ENCODE data around the gene TMPRSS3.

Gene TMPRSS3

DNA sequence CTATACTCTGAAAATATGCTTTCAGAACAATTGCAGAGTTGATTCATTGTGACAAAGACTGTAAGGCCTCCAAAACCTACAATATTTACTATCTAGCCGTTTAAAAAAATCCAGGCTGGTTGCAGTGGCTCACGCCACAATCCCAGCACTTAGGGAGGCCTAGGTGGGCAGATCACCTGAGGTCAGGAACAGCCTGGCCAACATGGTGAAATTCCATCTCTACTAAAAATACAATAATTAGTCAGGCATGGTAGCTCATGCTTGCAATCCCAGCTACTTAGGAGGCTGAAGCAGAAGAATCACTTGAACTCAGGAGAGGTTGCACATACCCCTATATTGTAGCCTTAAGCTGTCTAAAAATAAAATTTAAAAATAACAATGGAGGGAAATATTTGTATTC lies 39.8 kb downstream of the TMPRSS3 start:
- TF ChIP-seq, protein P1, sequence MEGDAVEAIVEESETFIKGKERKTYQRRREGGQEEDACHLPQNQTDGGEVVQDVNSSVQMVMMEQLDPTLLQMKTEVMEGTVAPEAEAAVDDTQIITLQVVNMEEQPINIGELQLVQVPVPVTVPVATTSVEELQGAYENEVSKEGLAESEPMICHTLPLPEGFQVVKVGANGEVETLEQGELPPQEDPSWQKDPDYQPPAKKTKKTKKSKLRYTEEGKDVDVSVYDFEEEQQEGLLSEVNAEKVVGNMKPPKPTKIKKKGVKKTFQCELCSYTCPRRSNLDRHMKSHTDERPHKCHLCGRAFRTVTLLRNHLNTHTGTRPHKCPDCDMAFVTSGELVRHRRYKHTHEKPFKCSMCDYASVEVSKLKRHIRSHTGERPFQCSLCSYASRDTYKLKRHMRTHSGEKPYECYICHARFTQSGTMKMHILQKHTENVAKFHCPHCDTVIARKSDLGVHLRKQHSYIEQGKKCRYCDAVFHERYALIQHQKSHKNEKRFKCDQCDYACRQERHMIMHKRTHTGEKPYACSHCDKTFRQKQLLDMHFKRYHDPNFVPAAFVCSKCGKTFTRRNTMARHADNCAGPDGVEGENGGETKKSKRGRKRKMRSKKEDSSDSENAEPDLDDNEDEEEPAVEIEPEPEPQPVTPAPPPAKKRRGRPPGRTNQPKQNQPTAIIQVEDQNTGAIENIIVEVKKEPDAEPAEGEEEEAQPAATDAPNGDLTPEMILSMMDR (IDR thresholded peaks at IDR 0.05; ENCODE audit: insufficient read depth, missing control alignments), result no peak

DNA sequence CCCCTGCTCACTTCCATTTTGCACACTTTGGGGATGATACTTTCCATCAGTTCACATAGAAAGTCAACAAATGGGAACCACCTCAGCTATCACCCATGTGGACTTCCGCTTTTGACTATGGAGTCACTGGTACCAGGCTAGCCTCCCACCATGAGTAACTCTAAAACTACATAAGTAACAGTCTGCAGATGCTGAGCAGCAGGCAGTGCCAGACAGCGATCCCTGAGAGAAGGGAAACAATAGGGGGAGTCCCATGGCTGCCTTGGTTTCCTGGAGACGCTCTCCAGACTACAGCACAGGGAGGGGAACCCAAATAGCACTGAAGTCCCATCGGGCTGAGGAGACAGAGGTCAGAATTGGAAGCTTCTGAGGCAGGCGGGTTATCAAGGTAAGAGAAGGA lies 42.2 kb downstream of the TMPRSS3 start:
- DNase-seq (ENCODE audit: insufficient read length, low spot score), result no peak
- no peak for FAIRE-seq
- TF ChIP-seq, protein P1 (IDR thresholded peaks at IDR 0.05; ENCODE audit: insufficient read depth, missing control alignments), result no peak

More for the DNA sequence above, 39.8 kb downstream of the TMPRSS3 start:
- FAIRE-seq (no peak), DNase-seq (ENCODE audit: insufficient read length, low spot score) (no peak)

DNA sequence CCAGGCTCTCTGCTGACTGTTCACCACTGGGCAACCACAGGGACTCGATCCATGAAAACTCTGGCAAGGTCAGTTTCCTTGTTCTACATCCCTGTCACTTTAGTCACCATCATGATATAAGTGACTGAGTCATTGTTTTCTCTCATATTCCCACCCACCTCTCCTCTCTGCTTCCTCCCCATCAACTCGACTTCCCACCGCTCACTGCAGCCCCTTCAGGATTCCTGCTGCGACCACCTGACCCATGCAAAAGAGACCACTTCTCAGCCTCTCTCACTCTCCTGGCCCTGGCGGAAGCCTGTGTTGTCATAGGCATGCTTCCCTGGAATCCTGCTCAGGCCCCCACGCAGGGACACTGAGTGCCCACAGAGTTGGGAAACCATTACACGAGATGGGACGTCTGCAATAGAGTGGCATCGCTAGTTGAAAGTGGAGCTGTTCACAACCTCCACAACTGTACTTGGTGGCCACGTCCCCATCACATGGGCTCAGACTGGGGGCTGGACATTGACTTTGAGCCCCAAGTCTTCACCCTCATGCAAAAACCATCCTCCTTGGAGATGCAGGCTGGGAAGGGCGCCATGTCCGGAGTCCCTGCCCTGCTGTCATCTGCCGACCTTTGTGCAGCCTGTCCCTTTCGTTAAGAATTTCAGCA lies 43.3 kb downstream of the TMPRSS3 start:
- FAIRE-seq, result no peak
- DNase-seq (ENCODE audit: insufficient read length, low spot score), result no peak
- TF ChIP-seq, protein P1 (IDR thresholded peaks at IDR 0.05; ENCODE audit: insufficient read depth, missing control alignments), result no peak

DNA sequence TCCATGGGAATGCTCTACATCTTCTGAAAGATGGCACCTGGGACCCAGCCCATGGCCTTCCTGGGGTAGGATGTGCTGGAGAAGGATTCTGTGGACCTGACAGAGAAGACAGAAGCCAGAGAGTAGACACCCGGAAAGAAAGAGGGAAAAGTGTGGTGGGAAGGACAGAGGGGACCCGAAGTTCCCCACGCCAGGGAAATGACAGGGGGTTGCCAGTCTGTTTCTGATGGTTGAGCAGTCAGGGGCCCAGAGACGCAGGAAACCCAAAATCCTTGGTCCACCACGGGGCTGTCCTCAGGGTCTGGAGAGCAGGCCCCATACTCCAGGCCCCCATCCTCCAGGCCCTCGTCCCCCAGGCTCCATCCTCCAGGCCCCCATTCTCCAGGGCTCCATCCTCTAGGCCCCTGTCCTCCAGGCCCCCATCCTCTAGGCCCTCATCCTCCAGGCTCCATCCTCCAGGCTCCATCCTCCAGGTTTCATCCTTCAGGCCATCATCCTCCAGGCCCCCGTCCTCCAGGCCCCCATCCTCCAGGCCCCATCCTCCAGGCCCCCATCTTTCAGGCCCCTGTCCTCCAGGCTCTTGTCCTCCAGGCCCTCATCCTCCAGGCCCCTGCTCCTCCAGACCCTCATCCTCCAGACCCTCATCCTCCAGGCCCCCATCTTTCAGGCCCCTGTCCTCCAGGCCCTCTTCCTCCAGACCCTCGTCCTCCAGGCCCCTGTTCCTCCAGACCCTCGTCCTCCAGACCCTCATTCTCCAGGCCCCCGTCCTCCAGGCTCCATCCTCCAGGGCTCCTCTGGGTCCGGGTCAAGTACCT lies 44.0 kb downstream of the TMPRSS3 start:
- DNase-seq (ENCODE audit: insufficient read length, low spot score), result no peak
- TF ChIP-seq, protein P1 (IDR thresholded peaks at IDR 0.05; ENCODE audit: insufficient read depth, missing control alignments), result no peak
- no peak for FAIRE-seq

DNA sequence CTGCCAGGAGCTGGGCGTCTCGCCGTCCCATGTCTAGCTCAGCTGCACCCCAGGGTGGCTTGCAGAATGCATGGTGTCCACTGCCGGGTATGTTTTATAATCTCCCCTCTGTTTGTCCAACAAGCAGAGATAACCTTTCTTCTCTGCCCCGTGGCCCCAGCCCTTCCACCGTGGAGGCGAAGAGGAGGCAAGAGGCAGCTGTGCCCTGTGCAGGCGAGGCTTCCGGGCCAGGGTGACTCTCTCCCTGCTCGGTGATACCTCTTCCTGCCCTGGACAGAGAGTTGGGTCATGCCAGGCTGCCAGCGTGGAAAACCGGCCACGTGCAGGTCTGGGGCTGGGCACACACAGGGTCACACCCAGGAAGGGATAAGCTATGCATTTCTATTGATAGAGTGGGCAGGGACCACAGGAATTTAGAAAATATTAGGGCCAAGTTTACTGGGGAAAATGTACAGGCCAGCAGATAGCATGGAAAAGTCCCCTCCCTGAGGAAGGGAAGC lies 44.9 kb downstream of the TMPRSS3 start, which contains the start of gene TFF2:
TSS of gene TFF2 (minus strand) at position 68 of the 500 bp plus-strand sequence. CDS start at position 31, 37 bp downstream.
- TF ChIP-seq, protein P1 (IDR thresholded peaks at IDR 0.05; ENCODE audit: insufficient read depth, missing control alignments), result no peak
- DNase-seq (ENCODE audit: insufficient read length, low spot score) (no peak), FAIRE-seq (no peak)

DNA sequence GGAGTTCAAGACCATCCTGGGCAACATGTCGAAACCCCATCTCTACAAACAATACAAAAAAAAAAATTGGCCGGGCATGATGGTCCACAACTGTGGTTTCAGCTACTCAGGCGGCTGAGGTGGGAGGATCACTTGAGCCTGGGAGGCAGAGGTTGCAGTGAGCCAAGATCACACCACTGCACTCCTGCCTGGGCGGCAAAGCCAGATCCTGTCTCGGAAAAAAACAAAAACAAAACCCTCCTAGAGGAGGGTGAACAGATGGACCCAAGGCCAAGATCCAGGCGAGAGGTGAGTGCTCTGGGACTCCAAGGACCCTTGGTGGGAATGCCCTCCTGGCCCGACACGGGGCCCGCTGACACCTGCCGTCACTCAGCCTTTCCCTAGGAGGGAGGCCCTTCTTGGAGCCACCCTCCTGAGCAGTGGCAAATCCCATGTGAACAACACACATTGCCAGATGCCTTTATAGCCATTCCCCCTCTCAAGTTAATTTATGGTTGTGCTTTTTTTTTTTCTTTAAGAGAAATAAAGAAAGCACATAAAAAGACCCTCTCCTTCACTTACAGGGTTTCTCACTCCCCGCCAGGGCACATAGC lies 45.4 kb downstream of the TMPRSS3 start:
- TF ChIP-seq, protein P1 (IDR thresholded peaks at IDR 0.05; ENCODE audit: insufficient read depth, missing control alignments), result no peak
- DNase-seq (ENCODE audit: insufficient read length, low spot score), result no peak
- no peak for FAIRE-seq
